ENCODE results near the gene PSMB10.

GRCh38 chr16:67892375-67892774 is 44.3 kb downstream of the PSMB10 start:
- TF ChIP-seq EZH2 (IDR thresholded peaks at IDR 0.05; ENCODE audit: low read depth) (no peak), CTCF (conservative IDR thresholded peaks at IDR 0.05) (no peak)

All from PC-9 (cell line).